ENCODE measurements around the gene NAA40. TPM values are rescaled to one million over a fixed set of nuclear protein-coding genes. Genes with fewer than 3 reads are reported as not detected.

Gene NAA40
- total and polyA plus RNA-seq, 2 of the 13 experiments (the other 11 are each of a cell fraction or from before 2014, with no cell fraction given), result 11.1 to 17.9 TPM

- TF ChIP-seq DBP (CRISPR knock-in tag; IDR thresholded peaks at IDR 0.05; ENCODE audit: not compliant biosample characterization) (no peak), ARNT (IDR thresholded peaks at IDR 0.05) (no peak), PBX3 (CRISPR knock-in tag; IDR thresholded peaks at IDR 0.05; ENCODE audit: borderline replicate concordance) (no peak), PHF5A (CRISPR knock-in tag; IDR thresholded peaks at IDR 0.05; ENCODE audit: low read depth, unreplicated experiment) (no peak), TEF (CRISPR knock-in tag; IDR thresholded peaks at IDR 0.05) (no peak), DR1 (CRISPR knock-in tag; IDR thresholded peaks at IDR 0.05) (peak; percentile 72), IKZF1 (IDR thresholded peaks at IDR 0.05) (no peak), ZNF816 (CRISPR knock-in tag; IDR thresholded peaks at IDR 0.05; ENCODE audit: borderline replicate concordance) (no peak; the same call in 1 of the 2 replicates), MLX (CRISPR knock-in tag; IDR thresholded peaks at IDR 0.05) (peak; percentile 38; the same call in 1 of the 2 replicates), ZNF124 (CRISPR knock-in tag; IDR thresholded peaks at IDR 0.05) (no peak), ZNF24 (IDR thresholded peaks at IDR 0.05) (no peak), ZNF503 (CRISPR knock-in tag; IDR thresholded peaks at IDR 0.05) (peak; percentile 23; the same call in 1 of the 2 replicates), RCOR2 (CRISPR knock-in tag; IDR thresholded peaks at IDR 0.05) (no peak), BCL3 (CRISPR knock-in tag; IDR thresholded peaks at IDR 0.05) (peak; percentile 88; the same call in 1 of the 2 replicates), ZNF879 (CRISPR knock-in tag; IDR thresholded peaks at IDR 0.05) (no peak), PHF8 (CRISPR knock-in tag; IDR thresholded peaks at IDR 0.05) (peak; percentile 98), NFAT5 (CRISPR knock-in tag; IDR thresholded peaks at IDR 0.05) (peak; percentile 47; the same call in 1 of the 2 replicates)
Measured at GRCh38 chr11:63974259-63975143, 35.7 kb downstream of the NAA40 start, which contains the start of gene COX8A (continued).
